H1 (cell line): ENCODE data around the gene CYP4B1. TPM values are rescaled to one million over a fixed set of nuclear protein-coding genes. Genes with fewer than 3 reads are reported as not detected.

Experiments
- ATF3 ChIP-seq: IDR thresholded peaks from 2 replicates; pipeline ENCODE4 v1.6.1; 2011; ENCODE audit warnings: low read depth, mild to moderate bottlenecking, low read length; ENCODE audit not compliant: insufficient read depth
- polyA plus RNA-seq, 7 experiments: library from polyadenylated mRNA; depleted of rRNA in 3 of 7; stranded (reverse) in 5 of 7; unstranded in 2 of 7; fragments of >200 nt in 5 of 7; fragments of 200-250 nt in 2 of 7; gene quantifications; 1 replicate in 5 of 7; 2 replicates in 1 of 7; 4 replicates in 1 of 7; pipeline versions ENCODE4 v1.2.1 to v1.2.3, GENCODE V29; 2011 to 2013; ENCODE audit warnings: missing spikeins in 2 of 7, mixed read lengths in 2 of 7
- total RNA-seq: library from RNA; stranded (reverse); fragmentation: NEBNext Ultra II Directional; extraction: Animal tissue kit (Norgen Biotek cat#: 25700); gene quantifications from 2 replicates; pipeline ENCODE4 v1.2.1, GENCODE V29; 2021

The CYP4B1 gene
- total and polyA plus RNA-seq, 2 of the 8 experiments (the other 6 are each of a cell fraction or from before 2014, with no cell fraction given): 0.23 TPM; not detected in 1

- TF ChIP-seq ATF3: no peak
These were observed at the start of gene CYP4B1 (continued) for GRCh38 chr1:46798810-46799209.
